ENCODE results near the gene KLHL34. TPM values are rescaled to one million over a fixed set of nuclear protein-coding genes. Genes with fewer than 3 reads are reported as not detected.

The KLHL34 gene
- total RNA-seq, 1 experiment from 2014 or later, result not detected

- no peak for DNase-seq (ENCODE audit: extremely low read depth, low read depth)
Observed at GRCh38 chrX:21656587-21657317, 1.4 kb downstream of the KLHL34 start.

GRCh38 chrX:21655901-21656586, 2.1 kb downstream of the KLHL34 start:
- DNase-seq (ENCODE audit: extremely low read depth, low read depth), result no peak

GRCh38 chrX:21645886-21646285, 12.2 kb downstream of the KLHL34 start:
- DNase-seq (ENCODE audit: extremely low read depth, low read depth), result peak; percentile 4

GRCh38 chrX:21645431-21645830, 12.7 kb downstream of the KLHL34 start:
- no peak for DNase-seq (ENCODE audit: extremely low read depth, low read depth)

- no peak for DNase-seq (ENCODE audit: extremely low read depth, low read depth)
Observed at GRCh38 chrX:21639775-21640174, 18.4 kb downstream of the KLHL34 start.

- DNase-seq (ENCODE audit: extremely low read depth, low read depth), result no peak
Observed at GRCh38 chrX:21638311-21638710, 19.8 kb downstream of the KLHL34 start.

- DNase-seq (ENCODE audit: extremely low read depth, low read depth), result no peak
Observed at GRCh38 chrX:21632027-21632426, 26.1 kb downstream of the KLHL34 start.

- no peak for DNase-seq (ENCODE audit: extremely low read depth, low read depth)
Observed at GRCh38 chrX:21623778-21624501, 34.2 kb downstream of the KLHL34 start.

GRCh38 chrX:21620234-21620633, 37.9 kb downstream of the KLHL34 start:
- no peak for DNase-seq (ENCODE audit: extremely low read depth, low read depth)

- DNase-seq (ENCODE audit: extremely low read depth, low read depth), result no peak
Observed at GRCh38 chrX:21616386-21616785, 41.7 kb downstream of the KLHL34 start.

GRCh38 chrX:21612154-21612553, 46.0 kb downstream of the KLHL34 start:
- DNase-seq (ENCODE audit: extremely low read depth, low read depth), result no peak

GRCh38 chrX:21610168-21610567, 48.0 kb downstream of the KLHL34 start:
- no peak for DNase-seq (ENCODE audit: extremely low read depth, low read depth)

GRCh38 chrX:21606002-21606401, 52.1 kb downstream of the KLHL34 start:
- no peak for DNase-seq (ENCODE audit: extremely low read depth, low read depth)

Other genes starting within 250 kb of the KLHL34 start
- 0.52 TPM in 1 of 2 replicates, not detected in the other for gene SMPX, start 99.8 kb upstream of the KLHL34 start, total RNA-seq (2014; rRNA removed; shearing (Covaris generic))
- gene MBTPS2, start 181.3 kb upstream of the KLHL34 start, total RNA-seq (2014; rRNA removed; shearing (Covaris generic)), result 17.7 and 23.0 TPM in 2 replicates
- gene YY2, start 197.7 kb upstream of the KLHL34 start, total RNA-seq (2014; rRNA removed; shearing (Covaris generic)), result 2.3 and 3.5 TPM in 2 replicates

Data from NCI-H460 (cell line).